ENCODE results near the gene PYGO2. TPM values are rescaled to one million over a fixed set of nuclear protein-coding genes. Genes with fewer than 3 reads are reported as not detected.

The PYGO2 gene
- total RNA-seq, 1 experiment from 2014 or later: 33.2 TPM

DNA sequence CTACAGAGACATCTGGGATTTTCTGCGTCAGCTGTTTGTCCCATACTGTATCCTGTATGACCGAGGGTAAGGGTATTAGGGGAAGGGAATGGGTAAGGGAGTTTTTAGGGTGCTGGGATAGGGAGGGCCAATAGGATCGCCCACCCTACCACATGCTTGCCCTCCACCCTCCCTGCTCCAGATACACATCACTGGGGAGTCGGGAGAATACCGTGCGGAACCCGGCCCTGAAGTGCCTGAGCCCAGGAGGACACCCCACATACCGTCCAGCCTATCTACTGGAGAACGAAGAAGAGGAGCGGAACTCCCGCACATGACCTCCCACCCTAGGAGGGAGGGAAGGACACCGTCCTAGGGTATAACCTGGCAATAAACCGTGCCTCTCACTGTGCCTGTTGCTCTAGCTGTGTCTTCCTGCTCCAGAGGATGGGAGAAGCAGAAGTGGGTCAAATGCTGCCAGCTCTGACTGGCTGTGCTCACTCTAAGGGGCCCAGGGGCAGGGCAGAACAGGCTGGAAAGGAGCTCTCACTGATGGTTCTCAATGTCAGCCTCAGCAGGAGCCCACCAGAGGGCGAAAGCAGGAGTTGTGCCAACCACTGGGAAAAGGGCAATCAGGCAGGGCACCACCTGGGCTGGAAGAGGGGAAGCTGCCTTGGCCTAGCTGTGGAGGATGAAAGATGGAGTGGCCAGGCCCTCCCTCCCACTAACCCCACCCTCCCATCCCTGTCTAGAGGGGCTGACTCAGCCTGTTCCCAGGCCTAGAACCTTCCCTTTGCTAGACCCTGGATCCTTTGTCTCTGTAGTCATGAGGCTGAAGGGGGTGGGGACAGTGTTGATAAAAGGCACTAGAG, 31.4 kb upstream of the PYGO2 start:
- peaks cover 9% of the 10 kb centered on the region for H3K36me3 ChIP-seq (ENCODE audit: low read depth)
- H3K4me2 ChIP-seq: no peak overlapping the region
- no peak for DNase-seq
- no TSS peak for BruUV-seq (replicated peaks)
- no peaks in the 10 kb centered on the region for H3K27me3 ChIP-seq (ENCODE audit: insufficient read depth, low read depth)
- H3K4me3 ChIP-seq: no peak overlapping the region
- intact Hi-C loops (cut with micrococcal nuclease; ENCODE audit: unreplicated experiment): no loop called here
- CTCF ChIA-PET: no interaction called here
- no peak overlapping the region for H2AFZ ChIP-seq
- no peaks in the 10 kb centered on the region for H4K20me1 ChIP-seq (ENCODE audit: insufficient read depth)
- POLR2A ChIA-PET (ENCODE audit: unreplicated experiment): interaction anchor here (0.5 to 0.7 kb wide), 5 partner anchors 8 to 939 kb away, joined by 3 to 16 read pairs (median 6); partner anchors contain the start of gene PBXIP1
- H3K27ac ChIP-seq: no peak overlapping the region
- H3K79me2 ChIP-seq (ENCODE audit: low read depth): peaks cover 12% of the 10 kb centered on the region
- no peaks in the 10 kb centered on the region for H3K9me3 ChIP-seq (ENCODE audit: insufficient read depth, low read depth)
- H3K9me2 ChIP-seq (ENCODE audit: insufficient read depth): no peaks in the 10 kb centered on the region
- peaks cover 54% of the 10 kb centered on the region for H3F3A ChIP-seq (ENCODE audit: insufficient read depth, low read depth)
- TF ChIP-seq, protein P1, sequence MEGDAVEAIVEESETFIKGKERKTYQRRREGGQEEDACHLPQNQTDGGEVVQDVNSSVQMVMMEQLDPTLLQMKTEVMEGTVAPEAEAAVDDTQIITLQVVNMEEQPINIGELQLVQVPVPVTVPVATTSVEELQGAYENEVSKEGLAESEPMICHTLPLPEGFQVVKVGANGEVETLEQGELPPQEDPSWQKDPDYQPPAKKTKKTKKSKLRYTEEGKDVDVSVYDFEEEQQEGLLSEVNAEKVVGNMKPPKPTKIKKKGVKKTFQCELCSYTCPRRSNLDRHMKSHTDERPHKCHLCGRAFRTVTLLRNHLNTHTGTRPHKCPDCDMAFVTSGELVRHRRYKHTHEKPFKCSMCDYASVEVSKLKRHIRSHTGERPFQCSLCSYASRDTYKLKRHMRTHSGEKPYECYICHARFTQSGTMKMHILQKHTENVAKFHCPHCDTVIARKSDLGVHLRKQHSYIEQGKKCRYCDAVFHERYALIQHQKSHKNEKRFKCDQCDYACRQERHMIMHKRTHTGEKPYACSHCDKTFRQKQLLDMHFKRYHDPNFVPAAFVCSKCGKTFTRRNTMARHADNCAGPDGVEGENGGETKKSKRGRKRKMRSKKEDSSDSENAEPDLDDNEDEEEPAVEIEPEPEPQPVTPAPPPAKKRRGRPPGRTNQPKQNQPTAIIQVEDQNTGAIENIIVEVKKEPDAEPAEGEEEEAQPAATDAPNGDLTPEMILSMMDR (conservative IDR thresholded peaks at IDR 0.05): no peak; the same call in 1 of the 2 replicates
- TF ChIP-seq EZH2 (IDR thresholded peaks at IDR 0.05; ENCODE audit: low read depth): no peak
- peaks cover 19% of the 10 kb centered on the region for H3K4me1 ChIP-seq (replicated peaks; ENCODE audit: insufficient read depth)

DNA sequence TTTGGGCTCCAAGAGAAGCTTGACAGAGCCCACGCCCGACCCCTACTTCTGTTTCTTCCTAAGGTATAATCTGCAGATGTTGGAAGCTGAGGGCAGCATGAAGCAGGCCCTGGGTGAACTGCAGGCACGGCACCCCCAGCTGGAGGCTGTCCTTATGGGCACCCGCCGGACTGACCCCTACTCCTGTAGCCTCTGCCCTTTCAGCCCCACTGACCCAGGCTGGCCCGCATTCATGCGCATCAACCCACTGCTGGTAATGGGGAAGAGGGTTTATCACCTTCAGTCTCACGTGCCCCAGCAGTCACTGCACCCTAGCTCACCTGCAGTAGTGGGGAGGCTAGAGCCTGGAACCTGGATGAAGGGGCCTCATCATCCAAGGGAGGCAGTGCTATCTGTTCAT, 28.7 kb upstream of the PYGO2 start:
- CTCF ChIA-PET: no interaction called here

DNA sequence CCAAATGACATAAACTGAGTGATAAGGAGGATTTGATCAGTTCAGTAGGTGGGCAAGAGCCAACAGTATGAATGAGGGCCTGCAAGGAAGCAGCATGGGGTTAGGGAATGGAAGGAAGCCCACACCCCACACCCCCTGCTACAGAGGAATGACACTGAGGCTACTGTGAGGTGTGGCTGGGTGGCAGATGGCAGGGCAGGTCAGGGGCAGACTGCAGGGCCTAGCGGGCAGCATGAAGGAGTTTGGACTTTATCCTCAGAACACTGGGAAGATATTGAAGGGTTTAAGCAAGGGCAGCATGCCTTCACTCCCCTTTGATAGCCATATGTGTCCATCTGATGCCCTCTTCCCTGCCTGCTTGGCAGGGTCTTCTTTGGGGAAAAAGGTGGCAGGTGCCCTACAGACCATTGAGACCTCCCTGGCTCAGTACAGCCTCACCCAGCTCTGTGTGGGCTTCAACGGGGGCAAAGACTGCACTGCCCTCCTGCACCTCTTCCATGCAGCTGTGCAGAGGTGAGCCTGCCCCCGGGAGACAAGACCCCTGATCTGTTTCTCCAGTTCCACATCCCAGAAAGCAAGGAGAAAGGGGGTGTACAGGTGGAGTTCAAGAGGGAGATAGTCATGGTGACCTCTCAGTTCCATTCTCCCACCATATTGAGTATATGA, 27.7 kb upstream of the PYGO2 start:
- no peaks in the 10 kb centered on the region for H3K9me2 ChIP-seq (ENCODE audit: insufficient read depth)
- H3K27ac ChIP-seq: no peak overlapping the region
- no peaks in the 10 kb centered on the region for H3K9me3 ChIP-seq (ENCODE audit: insufficient read depth, low read depth)
- peaks cover 18% of the 10 kb centered on the region for H3K36me3 ChIP-seq (ENCODE audit: low read depth)
- H3K27me3 ChIP-seq (ENCODE audit: insufficient read depth, low read depth): no peaks in the 10 kb centered on the region
- H3K79me2 ChIP-seq (ENCODE audit: low read depth): peaks cover 47% of the 10 kb centered on the region
- CTCF ChIA-PET: no interaction called here
- intact Hi-C loops (cut with micrococcal nuclease; ENCODE audit: unreplicated experiment): no loop called here
- peaks cover 25% of the 10 kb centered on the region for H3K4me1 ChIP-seq (replicated peaks; ENCODE audit: insufficient read depth)
- no peak overlapping the region for H3K4me2 ChIP-seq
- H3K4me3 ChIP-seq: no peak overlapping the region
- H2AFZ ChIP-seq: no peak overlapping the region
- no peak for DNase-seq
- H3F3A ChIP-seq (ENCODE audit: insufficient read depth, low read depth): peaks cover 40% of the 10 kb centered on the region; the same call in 1 of the 2 replicates
- POLR2A ChIA-PET (ENCODE audit: unreplicated experiment): interaction anchor here (0.5 kb wide), 1 partner anchor 94 kb away, joined by 4 read pairs; no protein-coding TSS in a partner anchor
- no peaks in the 10 kb centered on the region for H4K20me1 ChIP-seq (ENCODE audit: insufficient read depth)
- no TSS peak for BruUV-seq (replicated peaks)
- TF ChIP-seq, protein P1 (conservative IDR thresholded peaks at IDR 0.05): no peak
- no peak for TF ChIP-seq EZH2 (IDR thresholded peaks at IDR 0.05; ENCODE audit: low read depth)

More for the DNA sequence above, 28.7 kb upstream of the PYGO2 start:
- Histone ChIP-seq H3K27me3 (ENCODE audit: insufficient read depth, low read depth) (no peaks in the 10 kb centered on the region), H3K4me1 (replicated peaks; ENCODE audit: insufficient read depth) (peaks cover 27% of the 10 kb centered on the region), H3K79me2 (ENCODE audit: low read depth) (peaks cover 37% of the 10 kb centered on the region), H3K4me2 (no peak overlapping the region), H3K27ac (no peak overlapping the region), H3F3A (ENCODE audit: insufficient read depth, low read depth) (peaks cover 49% of the 10 kb centered on the region), H3K9me2 (ENCODE audit: insufficient read depth) (no peaks in the 10 kb centered on the region), H3K4me3 (no peak overlapping the region), H3K36me3 (ENCODE audit: low read depth) (peaks cover 18% of the 10 kb centered on the region), H3K9me3 (ENCODE audit: insufficient read depth, low read depth) (no peaks in the 10 kb centered on the region), H2AFZ (no peak overlapping the region), H4K20me1 (ENCODE audit: insufficient read depth) (no peaks in the 10 kb centered on the region)
- POLR2A ChIA-PET (ENCODE audit: unreplicated experiment): no interaction called here
- TF ChIP-seq, protein P1 (conservative IDR thresholded peaks at IDR 0.05): no peak
- TF ChIP-seq EZH2 (IDR thresholded peaks at IDR 0.05; ENCODE audit: low read depth): no peak
- BruUV-seq (replicated peaks): no TSS peak
- intact Hi-C loops (cut with micrococcal nuclease; ENCODE audit: unreplicated experiment): no loop called here
- DNase-seq: no peak

Data from PC-9 (cell line).